Osteoblast (primary cell): Measurements from ENCODE around the gene TTF2. TPM values are rescaled to one million over a fixed set of nuclear protein-coding genes. Genes with fewer than 3 reads are reported as not detected.

Experiments used
- DNase-seq: peaks from one replicate; pipeline ENCODE4 v3.0.0; 2011; ENCODE audit warnings: low spot score, mixed read lengths; ENCODE audit not compliant: insufficient read length; ENCODE audit errors: missing footprints
- H2AFZ ChIP-seq: 2 replicates; pipeline ENCODE4 v1.6.0; 2011; ENCODE audit warnings: mild to moderate bottlenecking, low read length
- H3K27ac ChIP-seq: 2 replicates; pipeline ENCODE4 v1.5.1; 2011; ENCODE audit warnings: mild to moderate bottlenecking, low read depth, low read length, moderate library complexity
- H3K27me3 ChIP-seq: 2 replicates; pipeline ENCODE4 v1.6.0; 2012; ENCODE audit warnings: mild to moderate bottlenecking, control low read depth, inconsistent platforms, low read length, moderate library complexity; ENCODE audit not compliant: insufficient read depth
- H3K36me3 ChIP-seq: 2 replicates; pipeline ENCODE4 v1.5.1; 2011; ENCODE audit warnings: mild to moderate bottlenecking, low read length, control low read depth, moderate library complexity; ENCODE audit not compliant: insufficient read depth
- H3K4me1 ChIP-seq: 2 replicates; pipeline ENCODE4 v1.5.1; 2011; ENCODE audit warnings: mild to moderate bottlenecking, low read length, control low read depth, moderate library complexity; ENCODE audit not compliant: insufficient read depth
- H3K4me2 ChIP-seq: 2 replicates; pipeline ENCODE4 v1.6.0; 2011; ENCODE audit warnings: mild to moderate bottlenecking, low read length; ENCODE audit not compliant: insufficient read depth
- H3K4me3 ChIP-seq: fragments of 200-600 bp; sonication (generic); 3 replicates; pipeline ENCODE4 v1.5.1; 2012; ENCODE audit warnings: mild to moderate bottlenecking, low read length, inconsistent platforms; ENCODE audit not compliant: insufficient read depth
- H3K79me2 ChIP-seq: 2 replicates; pipeline ENCODE4 v1.6.0; 2012; ENCODE audit warnings: mild to moderate bottlenecking, low read length, control low read depth, inconsistent platforms; ENCODE audit not compliant: insufficient read depth
- H3K9me3 ChIP-seq: 2 replicates; pipeline ENCODE4 v1.5.1; 2011; ENCODE audit warnings: low read depth, low read length, control low read depth
- H4K20me1 ChIP-seq: 2 replicates; pipeline ENCODE4 v1.6.0; 2012; ENCODE audit warnings: mild to moderate bottlenecking, low read length, control low read depth; ENCODE audit not compliant: insufficient read depth
- total RNA-seq: library from RNA; depleted of rRNA; stranded (reverse); fragments of >200 nt; gene quantifications from 2 replicates; pipeline ENCODE4 v1.2.3, GENCODE V29; 2012
- TF ChIP-seq, protein P1 (sequence below): IDR thresholded peaks from 2 replicates; pipeline ENCODE4 v1.5.1; 2011; ENCODE audit warnings: mild to moderate bottlenecking, low read depth, low read length, moderate library complexity; ENCODE audit errors: extremely low read depth

TTF2 gene
- total RNA-seq, 1 donor = 5.4 TPM

DNA sequence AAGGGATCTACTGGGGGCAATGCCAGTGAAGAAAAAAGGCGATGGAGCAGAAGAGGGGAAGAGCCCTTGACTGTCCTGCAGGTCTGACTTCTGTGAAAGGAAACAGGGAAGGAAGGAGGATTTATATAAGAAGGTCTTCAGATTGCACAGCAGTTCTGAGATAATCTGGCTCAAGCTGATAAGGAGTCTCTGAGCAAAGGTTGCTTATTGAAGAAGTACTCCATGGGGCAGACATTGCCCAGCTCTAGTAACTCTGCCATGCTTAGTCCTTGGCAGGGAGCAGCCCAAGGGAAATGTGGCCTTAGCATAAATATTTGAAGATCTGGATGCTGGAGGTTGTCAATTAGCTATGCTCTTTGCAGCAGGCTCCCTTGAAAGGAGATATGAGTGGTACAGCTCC lies 15.9 kb upstream of the TTF2 start:
- no peak for DNase-seq
- Histone ChIP-seq H3K9me3 (no peaks in the 10 kb centered on the region), H3K4me1 (no peaks in the 10 kb centered on the region), H2AFZ (no peak overlapping the region), H3K79me2 (no peaks in the 10 kb centered on the region), H3K4me3 (no peak overlapping the region), H3K36me3 (no peaks in the 10 kb centered on the region), H3K27me3 (peaks cover 6% of the 10 kb centered on the region), H3K27ac (no peak overlapping the region), H3K4me2 (no peak overlapping the region), H4K20me1 (no peaks in the 10 kb centered on the region)
- TF ChIP-seq, protein P1, sequence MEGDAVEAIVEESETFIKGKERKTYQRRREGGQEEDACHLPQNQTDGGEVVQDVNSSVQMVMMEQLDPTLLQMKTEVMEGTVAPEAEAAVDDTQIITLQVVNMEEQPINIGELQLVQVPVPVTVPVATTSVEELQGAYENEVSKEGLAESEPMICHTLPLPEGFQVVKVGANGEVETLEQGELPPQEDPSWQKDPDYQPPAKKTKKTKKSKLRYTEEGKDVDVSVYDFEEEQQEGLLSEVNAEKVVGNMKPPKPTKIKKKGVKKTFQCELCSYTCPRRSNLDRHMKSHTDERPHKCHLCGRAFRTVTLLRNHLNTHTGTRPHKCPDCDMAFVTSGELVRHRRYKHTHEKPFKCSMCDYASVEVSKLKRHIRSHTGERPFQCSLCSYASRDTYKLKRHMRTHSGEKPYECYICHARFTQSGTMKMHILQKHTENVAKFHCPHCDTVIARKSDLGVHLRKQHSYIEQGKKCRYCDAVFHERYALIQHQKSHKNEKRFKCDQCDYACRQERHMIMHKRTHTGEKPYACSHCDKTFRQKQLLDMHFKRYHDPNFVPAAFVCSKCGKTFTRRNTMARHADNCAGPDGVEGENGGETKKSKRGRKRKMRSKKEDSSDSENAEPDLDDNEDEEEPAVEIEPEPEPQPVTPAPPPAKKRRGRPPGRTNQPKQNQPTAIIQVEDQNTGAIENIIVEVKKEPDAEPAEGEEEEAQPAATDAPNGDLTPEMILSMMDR = no peak

DNA sequence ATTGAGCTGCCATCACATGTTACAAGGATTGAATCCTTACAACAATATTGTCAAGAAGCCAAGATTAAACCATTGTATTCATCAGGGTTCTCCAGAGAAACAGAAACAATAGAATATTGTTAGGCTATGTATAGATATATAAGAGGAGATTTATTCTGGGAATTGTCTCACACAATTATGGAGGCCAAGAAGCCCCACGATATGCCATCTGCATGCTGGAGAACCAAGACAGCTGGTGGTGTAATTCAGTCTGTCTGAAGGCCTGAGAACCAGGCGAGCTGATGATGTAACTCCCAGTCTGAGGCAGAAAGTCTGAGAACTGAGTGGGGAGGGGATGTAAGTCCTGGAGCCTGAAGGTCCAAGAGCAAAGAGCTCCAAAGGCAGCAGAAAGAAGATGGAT lies 14.5 kb upstream of the TTF2 start:
- Histone ChIP-seq H2AFZ (no peak overlapping the region), H3K4me1 (no peaks in the 10 kb centered on the region), H3K27ac (no peak overlapping the region), H4K20me1 (no peaks in the 10 kb centered on the region), H3K4me2 (no peak overlapping the region), H3K9me3 (no peaks in the 10 kb centered on the region), H3K4me3 (no peak overlapping the region), H3K27me3 (peaks cover 3% of the 10 kb centered on the region), H3K79me2 (no peaks in the 10 kb centered on the region), H3K36me3 (no peaks in the 10 kb centered on the region)
- no peak for DNase-seq
- TF ChIP-seq, protein P1 = no peak

DNA sequence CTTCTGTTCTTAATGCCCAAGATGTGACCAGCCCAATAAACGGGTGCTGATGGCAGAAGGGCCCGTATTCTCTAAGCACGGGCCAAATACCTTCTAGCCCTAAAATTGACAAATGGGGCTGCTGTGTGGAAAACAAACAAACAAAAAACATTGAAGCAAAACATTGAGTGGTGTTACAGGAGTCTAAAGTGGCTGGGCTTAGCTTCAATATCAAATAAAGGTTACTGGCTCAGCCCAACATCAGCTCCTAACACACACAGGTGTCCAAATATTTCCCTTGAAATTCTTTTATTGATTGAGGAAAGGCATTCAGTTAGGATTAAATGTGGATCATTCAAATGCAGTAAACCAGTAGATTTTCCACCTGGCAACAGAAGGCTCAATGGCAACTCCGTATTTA lies 13.3 kb upstream of the TTF2 start:
- TF ChIP-seq, protein P1 = no peak
- no peaks in the 10 kb centered on the region for H4K20me1 ChIP-seq
- no peaks in the 10 kb centered on the region for H3K9me3 ChIP-seq
- H3K27ac ChIP-seq = no peak overlapping the region
- no peaks in the 10 kb centered on the region for H3K36me3 ChIP-seq
- H3K27me3 ChIP-seq = peaks cover 3% of the 10 kb centered on the region
- H3K4me3 ChIP-seq = no peak overlapping the region
- no peak overlapping the region for H2AFZ ChIP-seq
- no peak for DNase-seq
- H3K79me2 ChIP-seq = no peaks in the 10 kb centered on the region
- peaks cover under 1% of the 10 kb centered on the region for H3K4me1 ChIP-seq
- H3K4me2 ChIP-seq = no peak overlapping the region

GRCh38 chr1:117047271-117047670 lies 12.9 kb upstream of the TTF2 start:
- Histone ChIP-seq H3K27me3 (peaks cover 3% of the 10 kb centered on the region), H2AFZ (no peak overlapping the region), H3K4me2 (no peak overlapping the region), H3K79me2 (no peaks in the 10 kb centered on the region), H3K27ac (no peak overlapping the region), H4K20me1 (no peaks in the 10 kb centered on the region), H3K4me3 (no peak overlapping the region), H3K4me1 (peaks cover 2% of the 10 kb centered on the region), H3K9me3 (no peaks in the 10 kb centered on the region), H3K36me3 (no peaks in the 10 kb centered on the region)
- TF ChIP-seq, protein P1 = no peak
- no peak for DNase-seq
